HG03175 (cell line): ENCODE measurements around the gene AFTPH.
"Not testable (repeated sequence)": the region's sequence is repeated elsewhere in the genome, so short reads cannot be mapped to it uniquely, and the experiment has no call there.

Experiments
- ATAC-seq: cut with Tn5 transposase; IDR thresholded peaks from one replicate; pipeline ENCODE4 v1.9.1; 2021; ENCODE audit warnings: mild to moderate bottlenecking, moderate library complexity; ENCODE audit not compliant: unreplicated experiment

Gene AFTPH

GRCh38 chr2:64498438-64498837, 25.7 kb upstream of the AFTPH start:
- ATAC-seq = no peak

- ATAC-seq = no peak
Observed at GRCh38 chr2:64500549-64500948, 23.6 kb upstream of the AFTPH start.

GRCh38 chr2:64501946-64502345, 22.2 kb upstream of the AFTPH start:
- ATAC-seq = no peak

- ATAC-seq = no peak
Observed at GRCh38 chr2:64502860-64503259, 21.3 kb upstream of the AFTPH start.

- ATAC-seq = no peak
Observed at GRCh38 chr2:64504774-64505720, 19.1 kb upstream of the AFTPH start.

- no peak for ATAC-seq
Observed at GRCh38 chr2:64506686-64507085, 17.4 kb upstream of the AFTPH start.

GRCh38 chr2:64514008-64514407, 10.1 kb upstream of the AFTPH start:
- no peak for ATAC-seq

- ATAC-seq = no peak
Observed at GRCh38 chr2:64515086-64515485, 9.0 kb upstream of the AFTPH start.

- no peak for ATAC-seq
Observed at GRCh38 chr2:64516651-64517510, 7.2 kb upstream of the AFTPH start.

- no peak for ATAC-seq
Observed at GRCh38 chr2:64517511-64517884, 6.6 kb upstream of the AFTPH start.

GRCh38 chr2:64522843-64523428, 1.2 kb upstream of the AFTPH start:
- ATAC-seq = no peak

GRCh38 chr2:64524604-64525316, 632 bp downstream of the AFTPH start:
- peak; percentile 17 for ATAC-seq

- no peak for ATAC-seq
Observed at GRCh38 chr2:64525317-64525613, 1.1 kb downstream of the AFTPH start.

GRCh38 chr2:64526034-64526433, 1.9 kb downstream of the AFTPH start:
- ATAC-seq = no peak

- ATAC-seq = not testable (repeated sequence)
Observed at GRCh38 chr2:64530946-64531345, 6.8 kb downstream of the AFTPH start.

- no peak for ATAC-seq
Observed at GRCh38 chr2:64532030-64532429, 7.9 kb downstream of the AFTPH start.

GRCh38 chr2:64533882-64534281, 9.8 kb downstream of the AFTPH start:
- ATAC-seq = no peak

GRCh38 chr2:64534363-64534762, 10.2 kb downstream of the AFTPH start:
- no peak for ATAC-seq

- no peak for ATAC-seq
Observed at GRCh38 chr2:64535024-64535423, 10.9 kb downstream of the AFTPH start.

- ATAC-seq = no peak
Observed at GRCh38 chr2:64537991-64538390, 13.9 kb downstream of the AFTPH start.
